Keratinocyte (primary cell): Measurements from ENCODE around the gene GMPR2.

ENCODE experiments used
- EZH2 ChIP-seq: IDR thresholded peaks from one replicate; pipeline ENCODE4 v1.6.1; 2012; ENCODE audit warnings: inconsistent platforms, mild to moderate bottlenecking, low read length, moderate library complexity
- TF ChIP-seq, protein P1 (sequence below), 3 experiments: IDR thresholded peaks in 1 of 3; conservative IDR thresholded peaks in 1 of 3; optimal IDR thresholded peaks in 1 of 3; 2 replicates in 2 of 3; 3 replicates in 1 of 3; pipeline versions ENCODE3 to v1.5.1; 2011; ENCODE audit warnings: low read length in 3 of 3, mild to moderate bottlenecking in 3 of 3, moderate library complexity in 2 of 3, control low read depth in 1 of 3, inconsistent platforms in 1 of 3; ENCODE audit not compliant: insufficient read depth in 2 of 3; ENCODE audit errors: extremely low read depth in 1 of 3

DNA sequence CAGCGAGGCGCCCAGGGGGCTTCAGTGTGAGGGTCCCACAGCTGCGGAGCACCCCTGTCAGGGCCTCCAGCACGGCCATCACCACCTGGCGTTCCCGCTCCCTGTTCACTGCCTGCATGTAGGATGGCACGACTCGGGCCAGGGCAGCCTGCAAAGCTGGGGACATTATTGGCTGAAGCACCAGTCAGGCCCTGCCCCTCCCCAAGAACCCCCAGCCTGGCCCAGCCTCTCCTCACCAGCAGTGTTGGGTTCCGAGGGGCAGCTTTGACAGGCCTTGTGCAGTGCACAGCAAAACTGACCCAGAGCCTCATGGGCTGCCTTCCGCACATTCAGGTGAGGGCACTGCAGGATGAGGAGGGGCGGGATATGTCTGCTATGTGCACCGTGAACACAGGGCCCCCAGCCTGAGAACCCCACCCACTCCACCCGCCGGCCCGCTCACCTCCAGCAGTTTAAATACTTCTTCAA is 49.7 kb upstream of the GMPR2 start:
- TF ChIP-seq, protein P1, sequence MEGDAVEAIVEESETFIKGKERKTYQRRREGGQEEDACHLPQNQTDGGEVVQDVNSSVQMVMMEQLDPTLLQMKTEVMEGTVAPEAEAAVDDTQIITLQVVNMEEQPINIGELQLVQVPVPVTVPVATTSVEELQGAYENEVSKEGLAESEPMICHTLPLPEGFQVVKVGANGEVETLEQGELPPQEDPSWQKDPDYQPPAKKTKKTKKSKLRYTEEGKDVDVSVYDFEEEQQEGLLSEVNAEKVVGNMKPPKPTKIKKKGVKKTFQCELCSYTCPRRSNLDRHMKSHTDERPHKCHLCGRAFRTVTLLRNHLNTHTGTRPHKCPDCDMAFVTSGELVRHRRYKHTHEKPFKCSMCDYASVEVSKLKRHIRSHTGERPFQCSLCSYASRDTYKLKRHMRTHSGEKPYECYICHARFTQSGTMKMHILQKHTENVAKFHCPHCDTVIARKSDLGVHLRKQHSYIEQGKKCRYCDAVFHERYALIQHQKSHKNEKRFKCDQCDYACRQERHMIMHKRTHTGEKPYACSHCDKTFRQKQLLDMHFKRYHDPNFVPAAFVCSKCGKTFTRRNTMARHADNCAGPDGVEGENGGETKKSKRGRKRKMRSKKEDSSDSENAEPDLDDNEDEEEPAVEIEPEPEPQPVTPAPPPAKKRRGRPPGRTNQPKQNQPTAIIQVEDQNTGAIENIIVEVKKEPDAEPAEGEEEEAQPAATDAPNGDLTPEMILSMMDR (optimal IDR thresholded peaks at IDR 0.05 in 1 of 3, IDR thresholded peaks at IDR 0.05 in 1 of 3, conservative IDR thresholded peaks at IDR 0.05 in 1 of 3; ENCODE audit: extremely low read depth in 1 of 3, insufficient read depth in 2 of 3, low read length in 3 of 3), result no peak
- no peak for TF ChIP-seq EZH2
